Thyroid gland (tissue), 4 donors: Measurements from ENCODE around the gene EPHA2.

Source experiments
- CTCF ChIP-seq, 6 experiments: fragments of 200-600 bp in 3 of 6; fragments of 450-650 bp in 3 of 6; sonication (generic) in 3 of 6; IDR thresholded peaks; one replicate each; pipeline ENCODE4 v1.5.1; 2016 to 2019; ENCODE audit warnings: antibody characterized with exemption in 6 of 6, mild to moderate bottlenecking in 2 of 6, inconsistent platforms in 1 of 6, moderate library complexity in 1 of 6
- POLR2A ChIP-seq, 2 donors: fragments of 450-650 bp; IDR thresholded peaks; one replicate each; pipeline ENCODE4 v1.6.1; 2017; ENCODE audit warnings: antibody characterized with exemption in 2 of 2, mild to moderate bottlenecking in 2 of 2, moderate library complexity in 1 of 2

DNA sequence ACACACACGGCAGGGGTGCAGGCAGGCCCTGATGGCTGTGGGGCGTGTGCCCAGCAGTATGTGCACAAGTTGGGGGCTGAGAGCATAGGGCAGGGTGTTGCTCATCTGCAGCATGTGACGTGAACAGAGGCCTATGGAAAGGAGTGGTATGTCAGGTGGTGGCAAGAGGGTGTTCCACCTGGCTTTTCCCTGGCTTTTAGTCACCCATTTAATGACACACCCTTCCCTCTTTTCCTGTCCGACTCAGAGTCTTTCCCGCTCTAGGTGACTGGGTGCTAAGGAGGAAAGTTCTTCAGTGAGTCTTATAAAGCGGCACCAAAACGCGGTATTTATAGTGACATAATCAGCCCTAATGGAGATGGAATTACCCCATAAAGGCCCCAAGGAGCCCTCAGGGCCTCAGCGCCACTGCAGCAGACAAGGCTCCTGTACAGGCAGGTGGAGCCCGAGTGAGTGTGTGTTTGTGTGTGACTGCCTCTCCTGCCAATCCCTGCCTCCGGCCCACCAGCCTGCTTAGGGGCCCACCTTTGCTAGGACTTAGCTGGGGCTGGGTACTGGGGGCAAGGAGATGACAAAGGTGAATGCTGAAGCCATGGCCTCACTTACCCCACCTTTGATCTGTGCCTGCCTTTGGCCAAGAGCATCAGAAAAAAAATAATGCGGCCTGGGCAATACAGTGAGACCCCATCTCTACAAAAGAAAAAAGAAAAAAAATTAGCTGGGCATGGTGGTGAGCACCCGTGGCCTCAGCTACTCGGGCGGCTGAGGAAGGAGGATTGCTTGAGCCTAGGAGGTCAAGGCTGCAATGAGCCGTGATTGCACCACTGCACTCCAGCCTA is 3.3 kb upstream of the EPHA2 start:
- no peak for TF ChIP-seq CTCF (IDR thresholded peaks at IDR 0.05)
- TF ChIP-seq POLR2A (IDR thresholded peaks at IDR 0.05): no peak
